Stimulated activated CD8-positive, alpha-beta memory T cell treated with anti-CD3 and anti-CD28 coated beads, Interleukin-2, amount 100 ng/mL, for 1 hour (primary cell): ENCODE data around the gene SLC24A3.

Experiments used
- DNase-seq, 2 donors: peaks; one replicate each; pipeline ENCODE4 v3.0.0-alpha.2; 2020; ENCODE audit warnings: low read depth in 2 of 2

SLC24A3 gene

DNA sequence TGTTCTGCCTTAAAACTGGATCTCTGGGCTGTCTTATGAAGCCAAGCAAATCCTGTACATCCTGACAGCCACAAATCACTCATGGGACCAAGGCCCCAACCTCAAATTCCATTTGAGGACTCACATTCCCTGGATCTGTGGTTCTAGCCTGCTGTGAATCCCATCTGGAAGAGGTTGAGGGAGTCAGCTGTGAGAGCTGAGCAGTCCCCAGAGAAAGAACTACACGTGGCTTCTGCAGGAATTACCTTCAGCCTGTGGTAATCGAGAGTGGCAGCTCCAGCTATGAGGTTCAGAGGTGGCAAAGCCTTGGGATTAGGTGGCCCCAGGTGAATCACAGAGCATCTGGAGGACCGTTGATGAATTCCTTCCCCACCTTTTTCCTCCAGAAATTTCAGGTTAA lies 245.2 kb downstream of the SLC24A3 start:
- no peak for DNase-seq

DNA sequence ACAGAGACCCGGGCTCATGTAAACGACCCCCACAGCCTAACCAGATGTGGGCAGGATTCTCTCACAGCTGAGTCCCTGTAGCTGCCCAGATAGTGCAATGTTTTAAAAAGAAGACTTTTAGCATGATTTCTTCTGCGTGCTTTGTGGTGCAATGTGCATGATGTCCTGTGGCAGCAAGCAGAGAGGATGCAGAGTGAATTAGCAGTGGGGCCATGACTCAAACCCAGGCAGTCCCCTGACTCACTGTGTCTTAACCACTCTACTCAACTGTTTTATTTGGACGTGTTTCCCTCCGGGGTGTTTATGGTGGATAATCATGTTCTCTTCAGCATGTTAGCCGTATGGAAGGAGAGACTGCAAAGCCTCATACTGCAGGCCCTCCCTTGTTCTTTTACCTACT lies 247.9 kb downstream of the SLC24A3 start:
- DNase-seq = no peak

DNA sequence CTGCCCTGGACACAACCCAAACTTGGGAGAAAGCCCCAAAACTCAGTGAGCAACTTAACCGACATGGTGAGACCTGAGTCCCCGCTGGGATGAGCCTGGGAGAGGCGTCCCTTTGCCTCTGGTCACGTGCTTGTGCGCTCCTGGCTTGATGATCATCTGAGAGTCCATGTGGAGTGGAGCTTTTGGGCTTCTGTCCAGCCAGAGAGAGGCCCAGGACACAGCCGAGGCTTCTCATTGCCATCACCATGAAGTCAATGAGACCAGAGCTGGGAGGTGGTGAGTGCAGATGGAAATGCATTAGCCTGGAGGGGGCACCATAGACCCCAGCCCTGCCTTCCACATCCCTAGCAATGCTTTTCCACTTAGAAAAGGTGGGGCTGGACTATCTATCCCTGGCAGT lies 250.0 kb downstream of the SLC24A3 start:
- DNase-seq = no peak

DNA sequence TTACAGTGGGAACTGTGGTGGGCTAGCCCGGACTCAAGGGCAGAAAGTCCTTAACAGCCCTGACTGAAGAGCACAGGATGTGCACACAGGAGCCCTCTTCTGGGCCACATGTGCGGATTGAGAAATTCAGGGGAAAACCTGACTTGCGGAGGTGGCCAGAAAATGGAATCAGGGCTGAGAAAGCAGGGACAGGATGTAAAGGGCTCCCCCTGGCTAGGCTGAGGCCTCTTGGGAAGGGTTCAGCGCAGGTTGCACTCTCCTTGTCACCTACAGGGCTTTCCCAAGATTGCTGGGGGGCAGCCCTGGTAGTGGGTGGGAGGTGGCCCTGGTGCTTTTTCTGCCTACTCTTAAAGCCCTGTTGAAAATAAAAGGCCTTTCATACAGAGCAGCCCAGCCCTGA lies 251.2 kb downstream of the SLC24A3 start:
- no peak for DNase-seq

DNA sequence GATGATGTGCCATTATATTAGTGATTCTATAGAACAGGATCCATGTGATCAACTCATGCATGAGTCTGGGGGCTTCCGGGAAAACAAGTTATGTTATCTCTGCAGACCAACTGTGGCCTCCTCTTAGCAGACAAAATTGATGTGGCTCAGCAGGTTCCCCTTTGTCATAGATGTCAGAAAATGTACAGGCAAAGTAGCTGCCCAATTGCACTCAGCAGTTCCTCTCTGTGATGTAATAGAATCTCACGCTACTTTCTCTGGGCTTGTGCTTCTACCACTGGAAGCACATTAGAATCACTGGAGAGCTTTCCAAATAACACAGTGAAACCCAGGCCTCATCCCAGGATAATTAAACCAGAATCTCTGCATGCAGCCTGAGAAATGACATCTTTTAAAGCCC lies 253.1 kb downstream of the SLC24A3 start:
- no peak for DNase-seq

DNA sequence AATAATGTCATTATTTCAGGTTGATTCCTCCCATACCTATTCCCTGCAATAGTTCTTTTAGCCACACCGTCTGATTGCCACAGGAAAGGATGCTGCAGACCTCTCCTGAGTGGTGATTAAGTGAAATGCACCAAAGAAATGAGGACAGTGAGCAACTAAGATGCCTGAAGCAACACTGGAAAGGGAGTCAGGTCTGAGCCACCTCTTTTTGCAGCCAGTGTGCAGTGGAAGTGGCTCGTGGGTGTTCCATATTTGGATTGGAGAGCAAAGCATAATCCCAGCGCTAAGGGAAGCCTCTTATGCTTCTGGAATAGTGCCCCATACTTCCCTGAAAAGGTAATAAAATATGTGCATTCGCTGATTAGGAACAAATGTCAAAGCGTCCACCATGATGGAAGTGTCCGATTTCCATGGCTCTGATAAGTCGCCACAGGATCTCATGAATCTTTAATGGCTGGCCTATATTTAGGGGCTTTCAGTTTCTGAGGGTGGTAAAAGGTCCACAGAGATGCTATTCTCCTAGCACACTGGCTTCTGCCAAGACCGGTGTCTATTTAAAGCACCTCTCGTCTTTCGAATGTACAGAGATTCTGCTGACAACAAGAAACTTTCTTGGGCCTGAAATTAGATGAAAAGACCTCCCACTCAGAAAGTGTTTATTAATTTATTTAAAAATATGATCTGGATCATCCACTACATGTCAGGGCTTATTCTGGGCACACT lies 253.9 kb downstream of the SLC24A3 start:
- no peak for DNase-seq

DNA sequence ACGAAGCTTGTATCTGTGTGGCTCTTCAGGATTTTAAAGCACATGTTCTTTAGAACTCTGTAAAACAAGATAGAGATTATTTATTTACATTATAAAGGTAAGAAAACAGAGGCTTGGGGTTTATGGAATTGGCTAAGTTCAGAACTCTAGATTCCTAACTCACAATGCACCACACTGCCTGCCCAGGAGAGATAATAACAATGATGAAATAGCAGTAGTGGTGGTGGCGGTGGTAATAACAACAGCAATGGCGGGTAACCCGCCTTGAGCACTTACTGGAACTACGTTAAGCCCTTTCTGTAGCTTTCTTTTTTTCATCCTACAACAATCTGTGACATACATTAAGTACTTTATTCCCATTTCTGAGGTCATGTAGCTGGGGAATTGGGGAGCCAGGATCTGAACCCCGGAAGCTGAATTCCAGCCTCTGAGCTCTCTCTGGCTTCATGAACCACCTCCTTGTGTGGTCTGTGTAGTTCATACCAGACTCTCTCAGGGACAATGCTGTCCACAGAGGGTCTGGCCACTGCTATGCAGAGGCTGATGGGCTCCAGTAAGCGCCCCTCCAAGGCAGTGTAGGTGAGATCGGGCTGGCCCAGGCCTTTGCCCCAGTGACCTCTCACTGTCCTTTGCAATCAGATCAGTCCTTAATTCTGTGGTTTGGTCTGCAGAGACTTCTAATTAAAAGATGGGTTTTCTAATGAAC lies 260.9 kb downstream of the SLC24A3 start:
- DNase-seq = no peak

DNA sequence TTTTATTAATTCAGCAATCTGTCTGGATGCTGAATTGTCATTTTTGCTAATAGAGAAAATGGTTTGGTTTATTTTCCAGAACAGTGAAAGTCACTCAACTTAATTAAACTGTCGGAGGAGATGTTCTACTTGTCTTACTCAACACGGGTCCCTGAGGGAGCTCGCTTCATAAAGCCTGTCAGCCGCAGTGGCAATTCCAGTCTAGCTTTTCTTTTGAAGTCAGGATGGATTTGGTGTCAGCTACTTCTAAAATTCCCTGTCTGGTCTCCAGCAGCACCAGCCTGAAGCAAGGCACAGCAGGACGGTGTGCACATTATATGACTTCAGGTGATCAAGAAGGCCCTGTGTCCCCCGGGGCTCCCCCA lies 261.5 kb downstream of the SLC24A3 start:
- DNase-seq = no peak

DNA sequence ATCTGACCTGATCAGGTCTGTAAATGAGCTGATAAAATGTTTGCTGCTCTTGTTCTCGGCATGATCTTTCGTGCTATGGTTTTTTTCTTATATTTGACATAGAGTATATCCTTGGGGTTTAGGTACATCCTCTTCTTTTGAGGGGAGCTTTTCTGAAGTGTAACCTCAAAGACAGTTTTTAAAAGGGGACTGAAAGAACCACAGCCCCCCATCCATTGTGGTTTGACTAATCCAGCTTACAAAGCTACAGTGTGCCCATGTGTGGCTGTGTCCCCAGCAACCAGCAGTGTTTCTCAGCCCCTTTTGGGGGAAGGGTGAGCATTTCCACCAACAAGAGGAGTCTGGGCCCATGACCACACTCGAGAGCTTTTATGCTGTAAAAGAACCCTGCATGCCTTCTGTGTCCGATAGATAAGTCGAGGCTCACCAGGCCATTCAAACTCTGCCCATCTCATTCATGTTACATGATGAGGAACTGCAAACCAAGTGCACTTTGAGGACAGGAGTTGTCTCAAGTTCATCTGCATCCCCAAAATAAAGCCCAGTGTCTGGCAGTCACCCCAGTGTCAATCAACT lies 266.0 kb downstream of the SLC24A3 start:
- no peak for DNase-seq

DNA sequence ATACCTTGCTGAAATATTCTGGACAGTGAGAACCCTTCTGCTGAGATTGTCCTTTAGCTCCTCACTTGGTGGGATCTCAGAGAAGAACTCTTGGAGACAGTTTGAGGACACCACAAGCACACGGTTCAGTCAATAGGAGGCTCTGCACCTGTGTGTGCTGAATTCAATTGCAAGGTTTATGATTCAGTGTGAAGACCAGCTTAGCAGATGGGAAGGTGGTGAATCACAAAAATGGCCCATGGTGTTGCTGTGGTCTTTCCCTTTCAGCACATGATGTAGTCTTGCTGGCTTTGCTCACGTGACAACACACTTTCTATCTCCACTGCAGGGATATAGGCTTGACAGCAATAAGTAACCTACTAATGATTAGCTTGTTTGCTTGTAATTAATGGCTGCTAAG lies 270.3 kb downstream of the SLC24A3 start:
- no peak for DNase-seq

DNA sequence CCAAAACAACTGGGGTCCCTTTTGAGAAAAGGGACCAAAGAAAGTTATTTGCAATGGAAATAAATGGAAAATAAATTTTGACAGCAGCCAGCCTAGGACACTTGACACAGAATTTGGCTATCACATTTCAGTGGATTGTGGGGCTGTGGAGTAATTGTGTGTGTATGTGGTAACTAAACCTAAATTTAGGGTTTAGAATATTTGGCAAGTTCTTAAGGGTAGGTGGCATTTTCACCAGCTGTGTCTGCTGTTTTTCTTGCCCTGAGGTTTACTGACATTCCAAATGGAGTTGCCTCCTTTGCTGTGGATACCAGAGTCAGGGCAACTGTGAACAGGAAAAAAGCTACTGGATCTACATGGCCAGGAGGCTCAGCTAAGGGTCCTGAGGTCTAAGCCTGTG lies 270.9 kb downstream of the SLC24A3 start:
- DNase-seq = no peak

DNA sequence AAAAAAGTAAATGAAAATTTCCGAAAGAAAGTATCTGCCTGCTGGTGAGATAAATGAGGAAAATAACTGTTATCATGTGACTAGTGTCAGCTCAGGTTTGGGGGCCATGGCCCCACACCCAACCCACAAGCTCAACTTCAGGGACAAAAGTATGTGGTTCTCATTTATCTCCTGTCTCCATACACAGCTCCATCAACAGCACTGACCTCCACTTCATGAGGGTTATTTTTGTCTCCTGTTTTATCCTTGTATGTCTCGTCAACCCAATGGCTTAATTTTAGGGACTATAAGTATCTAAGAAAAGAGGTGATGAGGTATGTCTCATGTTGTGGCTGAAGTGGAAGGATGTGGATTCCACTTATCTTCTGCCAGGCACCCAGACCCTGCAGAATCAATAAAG lies 274.0 kb downstream of the SLC24A3 start:
- no peak for DNase-seq

DNA sequence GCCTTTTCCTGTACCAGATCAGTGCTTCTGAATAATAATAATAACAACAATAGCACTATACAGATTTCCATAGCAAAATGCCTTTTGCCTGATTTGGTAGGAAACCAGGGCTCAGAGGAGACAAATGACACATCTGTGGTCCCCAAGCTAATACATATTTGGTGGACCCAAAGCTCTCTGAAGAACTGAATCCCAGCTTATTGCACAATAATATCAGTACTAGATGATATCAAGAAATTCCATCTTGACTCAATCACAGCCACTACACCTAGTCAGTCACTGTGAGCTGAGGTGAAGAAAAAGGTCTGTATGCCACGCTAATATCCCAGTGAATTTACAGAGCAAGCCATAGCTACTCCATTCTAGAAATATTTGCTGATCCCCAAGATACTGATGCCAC lies 275.0 kb downstream of the SLC24A3 start:
- DNase-seq = no peak

DNA sequence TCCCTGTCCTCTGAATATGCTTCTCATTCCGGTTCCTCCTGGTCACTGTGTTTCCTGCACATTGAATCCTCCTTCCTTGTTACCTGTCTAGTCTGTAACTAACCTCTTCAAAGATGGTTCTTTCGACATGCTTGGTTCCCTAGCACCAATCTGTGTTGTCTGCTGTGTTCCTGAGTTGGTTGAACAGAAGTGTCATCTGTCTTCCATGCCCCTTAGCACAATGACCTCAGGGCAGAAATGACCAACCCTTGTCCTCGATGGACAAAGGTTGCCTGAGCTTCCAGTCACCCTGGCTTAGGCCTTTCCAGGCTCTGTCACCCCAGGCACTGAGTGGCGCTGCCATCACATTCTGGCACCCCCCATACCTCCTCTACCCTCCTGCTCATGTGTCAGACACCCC lies 278.8 kb downstream of the SLC24A3 start:
- no peak for DNase-seq

DNA sequence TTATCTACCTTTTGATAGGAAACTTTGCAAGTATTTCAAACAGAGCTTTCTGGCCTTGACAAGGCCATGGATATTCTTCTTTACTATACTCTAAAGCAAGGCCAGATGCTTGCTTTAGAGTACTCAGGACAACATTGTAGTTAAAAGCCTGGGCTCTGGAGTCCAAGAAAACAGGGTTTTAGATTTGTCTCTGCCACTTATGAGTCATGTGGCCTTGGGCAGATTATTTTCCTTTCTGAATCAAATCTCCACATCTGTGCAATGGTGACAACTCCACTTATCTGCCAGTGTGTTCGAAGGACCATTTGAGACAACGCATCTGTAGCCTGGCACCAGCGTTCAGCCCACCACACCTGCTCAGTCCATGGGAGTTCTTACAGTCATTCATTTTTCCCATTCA lies 279.7 kb downstream of the SLC24A3 start:
- no peak for DNase-seq

DNA sequence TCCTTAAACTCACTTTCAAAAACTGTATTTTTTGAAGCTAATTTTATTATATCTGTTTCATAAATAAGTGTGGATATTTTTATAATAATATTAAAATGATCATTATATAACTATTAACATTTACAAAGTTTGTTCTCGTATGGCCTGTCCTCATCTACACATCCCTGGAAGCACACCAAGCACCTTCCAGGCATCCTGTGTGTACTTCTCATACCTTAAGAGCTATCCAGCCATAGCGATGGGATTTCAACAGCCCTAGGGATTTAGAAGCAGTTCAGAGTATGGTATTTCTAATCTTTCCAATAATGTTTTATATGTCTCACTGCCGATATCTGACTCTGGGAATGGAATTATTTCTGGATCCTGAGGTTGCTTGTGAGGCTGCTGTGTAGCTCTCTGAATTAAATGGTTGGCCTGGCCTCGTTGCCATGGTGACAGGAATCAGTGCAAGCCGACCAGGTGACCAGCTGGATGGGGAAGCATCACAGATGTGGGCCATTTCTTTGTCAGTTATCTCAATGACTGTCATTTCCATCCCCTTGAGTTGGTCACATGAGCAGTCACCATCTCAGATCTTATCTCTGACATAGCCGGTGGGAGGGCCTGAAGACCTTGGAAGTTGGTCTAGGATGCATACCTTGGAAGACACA lies 280.4 kb downstream of the SLC24A3 start:
- DNase-seq = no peak

DNA sequence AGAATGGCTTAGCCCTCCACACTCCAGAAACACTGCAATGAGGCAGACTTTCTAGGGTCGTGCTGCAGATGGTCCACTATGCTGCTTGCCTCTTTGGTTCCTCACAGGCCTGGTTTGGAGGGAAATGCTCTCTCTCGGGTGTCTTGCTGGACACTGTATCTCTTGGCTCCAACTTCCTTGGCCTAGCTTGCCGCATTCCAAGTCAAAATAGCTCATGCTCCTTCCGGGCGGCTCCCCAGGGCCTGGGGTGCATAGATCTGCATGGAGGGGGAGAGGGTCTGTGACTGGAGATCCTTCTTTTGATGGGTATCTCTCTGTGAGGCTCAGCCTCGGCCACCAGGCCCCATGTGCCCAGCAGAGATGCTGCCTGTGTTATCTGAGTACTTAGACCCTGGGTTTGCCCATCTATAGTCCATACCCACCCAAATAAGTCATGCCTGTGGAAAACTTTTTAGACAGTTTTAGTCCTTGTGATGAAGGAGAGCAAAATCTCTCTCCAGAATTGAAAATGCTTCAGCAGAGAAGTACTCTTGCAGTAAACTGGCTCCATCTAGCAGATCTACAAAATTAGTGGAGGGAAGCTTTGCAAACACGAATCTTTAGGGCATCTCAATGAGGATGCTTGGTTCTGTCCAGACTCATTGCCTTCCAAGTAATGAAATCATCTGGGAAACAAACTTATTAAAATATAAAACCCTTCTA lies 281.5 kb downstream of the SLC24A3 start:
- no peak for DNase-seq

DNA sequence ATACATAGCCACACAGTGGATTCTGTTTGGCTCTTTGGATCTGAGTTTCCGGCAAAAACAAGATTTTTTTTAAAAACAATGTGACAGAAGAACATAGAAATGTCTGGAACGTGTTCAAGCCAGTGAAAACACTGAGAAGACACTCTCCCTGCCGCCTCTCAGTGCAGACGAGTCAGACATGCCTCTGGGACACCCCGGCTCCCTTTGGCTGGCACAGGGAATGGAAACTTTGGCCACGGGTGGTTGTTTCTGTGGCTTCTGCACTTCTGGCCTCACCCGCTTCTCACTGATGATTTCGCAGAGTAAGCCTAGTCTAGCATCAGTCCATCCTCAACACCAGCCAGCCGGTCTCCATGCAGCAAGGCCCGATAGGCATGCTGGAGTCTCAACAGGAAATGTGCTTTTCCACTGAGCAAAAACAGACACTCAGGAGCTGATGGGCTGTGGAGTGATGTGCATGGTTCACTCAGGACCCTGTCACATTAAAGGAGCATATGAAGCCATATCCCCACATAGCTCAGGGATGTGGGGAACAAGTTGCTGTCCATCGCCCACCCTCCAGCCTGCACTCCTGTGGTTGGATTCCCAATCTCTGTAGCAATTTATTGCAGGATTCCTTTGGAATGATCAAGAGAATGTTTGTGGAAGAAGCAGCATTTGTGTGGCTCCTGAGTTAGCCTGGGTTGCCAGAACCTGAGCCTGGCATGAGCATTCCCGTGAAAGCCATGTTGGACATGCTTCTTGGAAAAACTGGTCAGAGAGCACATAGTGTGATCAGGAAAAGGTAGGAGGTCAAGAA lies 283.7 kb downstream of the SLC24A3 start:
- DNase-seq = no peak

DNA sequence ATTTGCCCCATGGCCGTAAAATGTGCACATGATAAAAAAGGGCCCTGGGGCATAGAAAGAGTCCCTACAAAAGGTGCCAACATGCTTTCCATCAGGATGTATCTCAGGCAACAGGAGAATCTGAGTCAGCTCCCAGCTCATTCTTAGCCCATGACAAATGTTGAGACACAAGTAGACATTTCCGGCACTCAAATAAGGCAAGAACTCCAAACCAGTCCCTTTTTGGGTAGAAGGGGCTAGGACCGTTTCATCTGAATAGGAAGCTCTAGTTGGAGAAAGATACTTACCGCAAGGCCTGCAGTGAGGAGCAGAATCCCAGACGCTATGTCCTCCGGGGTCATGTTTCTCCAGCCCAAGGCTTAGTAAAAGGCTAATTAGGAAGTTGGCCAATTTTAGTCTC lies 284.6 kb downstream of the SLC24A3 start:
- DNase-seq = no peak

DNA sequence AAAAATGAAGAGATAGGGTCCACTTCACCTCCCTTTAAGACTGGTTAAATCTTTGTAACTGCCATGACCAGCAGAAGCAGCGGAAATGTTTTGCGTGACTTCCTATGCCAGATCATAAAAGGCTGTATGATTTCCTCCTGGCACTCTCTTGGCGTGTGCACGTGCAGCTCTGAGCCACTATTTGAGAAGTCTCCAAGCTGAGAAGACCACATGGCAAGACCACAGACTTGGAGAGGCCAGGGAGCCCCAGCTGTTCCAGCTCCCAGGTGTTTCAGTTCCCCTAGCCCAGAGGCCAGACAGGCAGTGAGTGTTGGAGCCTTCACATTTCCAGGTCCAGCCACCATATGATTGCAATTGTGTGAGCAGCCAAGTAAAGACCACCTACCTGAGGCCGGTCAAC lies 286.3 kb downstream of the SLC24A3 start:
- DNase-seq = no peak

DNA sequence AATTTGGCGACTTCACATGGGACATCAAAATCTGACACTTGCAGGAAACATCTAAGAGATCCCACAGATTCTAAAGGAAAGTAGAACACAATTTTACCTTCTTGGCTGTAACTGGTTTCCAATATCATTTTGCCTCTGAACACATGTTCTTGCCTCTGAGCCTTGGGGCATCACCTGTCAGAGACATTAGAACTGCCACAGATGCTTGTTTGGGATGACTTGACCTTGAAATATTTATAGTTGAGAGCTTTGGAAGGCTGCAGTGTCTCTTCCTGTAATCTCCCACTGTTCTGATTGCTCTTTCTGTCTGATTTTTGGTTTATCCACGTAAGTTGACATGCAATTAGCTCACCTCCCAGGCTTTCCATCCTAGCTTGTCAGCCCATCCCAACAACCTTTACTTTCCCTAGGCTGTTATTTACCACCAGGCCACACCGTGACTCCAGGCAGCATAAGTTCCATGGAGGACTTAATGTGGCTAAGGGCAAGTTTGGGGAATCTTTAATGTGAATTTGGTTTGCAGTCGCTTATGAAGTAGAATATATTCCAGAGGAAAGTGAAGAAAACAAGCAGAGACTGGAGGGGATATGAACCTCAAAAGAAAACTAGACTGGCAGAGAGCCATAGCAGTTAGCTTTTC lies 289.2 kb downstream of the SLC24A3 start:
- DNase-seq = no peak
